Measurements from ENCODE around the gene IFT57. TPM values are rescaled to one million over a fixed set of nuclear protein-coding genes. Genes with fewer than 3 reads are reported as not detected.

Gene IFT57
- total and polyA plus RNA-seq, 4 experiments from 2014 or later = 24.1 to 55.2 (median 38.5) TPM

GRCh38 chr3:108118038-108118768 lies 104.0 kb downstream of the IFT57 start:
- Mint-ChIP-seq H3K36me3 (no peaks in the 10 kb centered on the region), H3K27ac (peak overlapping the region in 1 of 7 donors; percentile 9), H3K4me1 (peaks cover 8 to 43% (median 32%) of the 10 kb centered on the region in 4 donors), H3K4me3 (peak overlapping the region in 1 of 8 donors; percentile 38), H3K27me3 (no peaks in the 10 kb centered on the region), H3K9me3 (no peaks in the 10 kb centered on the region)
- no peak overlapping the region for H3K4me3 ChIP-seq (ENCODE audit: low read length in 2 of 2)
- H3K27me3 ChIP-seq (ENCODE audit: insufficient read depth, low read length) = no peaks in the 10 kb centered on the region
- H3K4me1 ChIP-seq (ENCODE audit: insufficient read depth, low read length) = peaks cover 13% of the 10 kb centered on the region
- no peaks in the 10 kb centered on the region for H3K36me3 ChIP-seq (ENCODE audit: insufficient read depth, low read length)
- intact Hi-C loops (cut with micrococcal nuclease) = no loop called here
- H3K27ac ChIP-seq (ENCODE audit: low read depth, low read length) = no peak overlapping the region
- H3K9me3 ChIP-seq (ENCODE audit: control insufficient read depth in 1 of 2, low read length in 2 of 2) = no peaks in the 10 kb centered on the region
- no peak for DNase-seq
- POLR2A ChIA-PET (ENCODE audit: partially characterized antibody) = interaction anchor here (0.8 to 2.9 kb wide), 3 partner anchors 17 to 105 kb away, joined by 3 to 10 read pairs (median 5); no protein-coding TSS in a partner anchor
- CTCF ChIA-PET (ENCODE audit: partially characterized antibody) = interaction anchor here (1.0 to 1.5 kb wide), 3 partner anchors 10 to 107 kb away, joined by 3 to 4 read pairs (median 3); no protein-coding TSS in a partner anchor

GRCh38 chr3:108117241-108117775 lies 104.9 kb downstream of the IFT57 start:
- Histone ChIP-seq H3K9me3 (ENCODE audit: control insufficient read depth in 1 of 2, low read length in 2 of 2) (no peaks in the 10 kb centered on the region), H3K27ac (ENCODE audit: low read depth, low read length) (no peak overlapping the region), H3K27me3 (ENCODE audit: insufficient read depth, low read length) (no peaks in the 10 kb centered on the region), H3K4me1 (ENCODE audit: insufficient read depth, low read length) (peaks cover 13% of the 10 kb centered on the region), H3K36me3 (ENCODE audit: insufficient read depth, low read length) (no peaks in the 10 kb centered on the region), H3K4me3 (ENCODE audit: low read length in 2 of 2) (no peak overlapping the region)
- H3K27ac Mint-ChIP-seq = peak overlapping the region in 1 of 7 donors; percentile 22
- POLR2A ChIA-PET (ENCODE audit: partially characterized antibody) = interaction anchor here (0.8 to 2.9 kb wide), 3 partner anchors 10 to 106 kb away, joined by 4 to 10 read pairs (median 5); no protein-coding TSS in a partner anchor
- CTCF ChIA-PET (ENCODE audit: partially characterized antibody) = interaction anchor here (1.0 to 1.5 kb wide), 3 partner anchors 9 to 108 kb away, joined by 3 to 4 read pairs (median 3); no protein-coding TSS in a partner anchor
- no peaks in the 10 kb centered on the region for H3K36me3 Mint-ChIP-seq
- H3K27me3 Mint-ChIP-seq = no peaks in the 10 kb centered on the region
- H3K4me1 Mint-ChIP-seq = peaks cover 7 to 38% (median 29%) of the 10 kb centered on the region in 4 donors
- intact Hi-C loops (cut with micrococcal nuclease) = no loop called here
- no peak for DNase-seq
- H3K4me3 Mint-ChIP-seq = no peak overlapping the region
- no peaks in the 10 kb centered on the region for H3K9me3 Mint-ChIP-seq

GRCh38 chr3:108114423-108115065 lies 107.7 kb downstream of the IFT57 start:
- CTCF ChIA-PET (ENCODE audit: partially characterized antibody) = no interaction called here
- H3K9me3 Mint-ChIP-seq = no peaks in the 10 kb centered on the region
- no peak overlapping the region for H3K4me3 Mint-ChIP-seq
- peaks cover 1 to 16% (median 12%) of the 10 kb centered on the region in 4 donors for H3K4me1 Mint-ChIP-seq
- no peaks in the 10 kb centered on the region for H3K36me3 ChIP-seq (ENCODE audit: insufficient read depth, low read length)
- intact Hi-C loops (cut with micrococcal nuclease) = no loop called here
- H3K4me1 ChIP-seq (ENCODE audit: insufficient read depth, low read length) = peaks cover 3% of the 10 kb centered on the region
- no peak for DNase-seq
- no peaks in the 10 kb centered on the region for H3K36me3 Mint-ChIP-seq
- no peak overlapping the region for H3K27ac Mint-ChIP-seq
- H3K4me3 ChIP-seq (ENCODE audit: low read length in 2 of 2) = no peak overlapping the region
- H3K9me3 ChIP-seq (ENCODE audit: control insufficient read depth in 1 of 2, low read length in 2 of 2) = no peaks in the 10 kb centered on the region
- H3K27ac ChIP-seq (ENCODE audit: low read depth, low read length) = no peak overlapping the region
- H3K27me3 Mint-ChIP-seq = no peaks in the 10 kb centered on the region
- POLR2A ChIA-PET (ENCODE audit: partially characterized antibody) = interaction anchor here (1.3 to 3.0 kb wide), 2 partner anchors 11 to 19 kb away, joined by 4 to 15 read pairs; no protein-coding TSS in a partner anchor
- no peaks in the 10 kb centered on the region for H3K27me3 ChIP-seq (ENCODE audit: insufficient read depth, low read length)

GRCh38 chr3:108113975-108114374 lies 108.2 kb downstream of the IFT57 start:
- ChIA-PET POLR2A (ENCODE audit: partially characterized antibody) (interaction anchor here (1.3 to 3.0 kb wide), 2 partner anchors 12 to 20 kb away, joined by 4 to 15 read pairs; no protein-coding TSS in a partner anchor), CTCF (ENCODE audit: partially characterized antibody) (no interaction called here)
- intact Hi-C loops (cut with micrococcal nuclease) = no loop called here

GRCh38 chr3:108110934-108111333 lies 111.3 kb downstream of the IFT57 start:
- Mint-ChIP-seq H3K4me1 (peaks cover 0 to 6% (median 4%) of the 10 kb centered on the region in 4 donors), H3K36me3 (no peaks in the 10 kb centered on the region), H3K27me3 (peaks cover 0 to 2% of the 10 kb centered on the region in 2 donors), H3K27ac (no peak overlapping the region), H3K9me3 (no peaks in the 10 kb centered on the region), H3K4me3 (no peak overlapping the region)
- ChIA-PET CTCF (ENCODE audit: partially characterized antibody) (interaction anchor here (0.7 kb wide), 1 partner anchor 10 kb away, joined by 3 read pairs; no protein-coding TSS in a partner anchor), POLR2A (ENCODE audit: partially characterized antibody) (no interaction called here)
- Histone ChIP-seq H3K27ac (ENCODE audit: low read depth, low read length) (no peak overlapping the region), H3K27me3 (ENCODE audit: insufficient read depth, low read length) (no peaks in the 10 kb centered on the region), H3K9me3 (ENCODE audit: control insufficient read depth in 1 of 2, low read length in 2 of 2) (no peaks in the 10 kb centered on the region), H3K4me1 (ENCODE audit: insufficient read depth, low read length) (no peaks in the 10 kb centered on the region), H3K4me3 (ENCODE audit: low read length in 2 of 2) (no peak overlapping the region), H3K36me3 (ENCODE audit: insufficient read depth, low read length) (no peaks in the 10 kb centered on the region)
- DNase-seq = no peak
- intact Hi-C loops (cut with micrococcal nuclease) = no loop called here

More at GRCh38 chr3:108113975-108114374, 108.2 kb downstream of the IFT57 start:
- no peak overlapping the region for H3K4me3 ChIP-seq (ENCODE audit: low read length in 2 of 2)
- no peak overlapping the region for H3K4me3 Mint-ChIP-seq
- H3K4me1 ChIP-seq (ENCODE audit: insufficient read depth, low read length) = no peaks in the 10 kb centered on the region
- no peaks in the 10 kb centered on the region for H3K9me3 ChIP-seq (ENCODE audit: control insufficient read depth in 1 of 2, low read length in 2 of 2)
- H3K27me3 Mint-ChIP-seq = no peaks in the 10 kb centered on the region
- H3K36me3 Mint-ChIP-seq = no peaks in the 10 kb centered on the region
- no peak for DNase-seq
- no peaks in the 10 kb centered on the region for H3K36me3 ChIP-seq (ENCODE audit: insufficient read depth, low read length)
- H3K9me3 Mint-ChIP-seq = no peaks in the 10 kb centered on the region
- no peak overlapping the region for H3K27ac ChIP-seq (ENCODE audit: low read depth, low read length)
- no peaks in the 10 kb centered on the region for H3K27me3 ChIP-seq (ENCODE audit: insufficient read depth, low read length)
- no peak overlapping the region for H3K27ac Mint-ChIP-seq
- peaks cover under 1 to 11% (median 8%) of the 10 kb centered on the region in 4 donors for H3K4me1 Mint-ChIP-seq

Other genes with a start within 250 kb of the IFT57 start
- 100 to 1,000 TPM; 224 to 226 TPM for gene CD47, start 131.4 kb downstream of the IFT57 start, total RNA-seq
- 100 to 1,000 TPM; 281 to 288 TPM for gene CD47, start 131.4 kb downstream of the IFT57 start, polyA plus RNA-seq
- gene HHLA2, start 74.1 kb upstream of the IFT57 start, total RNA-seq = under 1 TPM; 0.52 to 0.58 TPM
- gene HHLA2, start 74.1 kb upstream of the IFT57 start, polyA plus RNA-seq = not detected